A549 treated with dexamethasone at 1 μM for 4 hours (cell line): ENCODE measurements around the gene SNAPC4. TPM values are rescaled to one million over a fixed set of nuclear protein-coding genes. Genes with fewer than 3 reads are reported as not detected.

Experiments used
- total RNA-seq: library from RNA; stranded (reverse); fragments of 200-300 nt; extraction: Qiagen RNA extraction; gene quantifications from 5 replicates; pipeline ENCODE4 v1.2.3, GENCODE V29; 2022

SNAPC4 gene, protein sequence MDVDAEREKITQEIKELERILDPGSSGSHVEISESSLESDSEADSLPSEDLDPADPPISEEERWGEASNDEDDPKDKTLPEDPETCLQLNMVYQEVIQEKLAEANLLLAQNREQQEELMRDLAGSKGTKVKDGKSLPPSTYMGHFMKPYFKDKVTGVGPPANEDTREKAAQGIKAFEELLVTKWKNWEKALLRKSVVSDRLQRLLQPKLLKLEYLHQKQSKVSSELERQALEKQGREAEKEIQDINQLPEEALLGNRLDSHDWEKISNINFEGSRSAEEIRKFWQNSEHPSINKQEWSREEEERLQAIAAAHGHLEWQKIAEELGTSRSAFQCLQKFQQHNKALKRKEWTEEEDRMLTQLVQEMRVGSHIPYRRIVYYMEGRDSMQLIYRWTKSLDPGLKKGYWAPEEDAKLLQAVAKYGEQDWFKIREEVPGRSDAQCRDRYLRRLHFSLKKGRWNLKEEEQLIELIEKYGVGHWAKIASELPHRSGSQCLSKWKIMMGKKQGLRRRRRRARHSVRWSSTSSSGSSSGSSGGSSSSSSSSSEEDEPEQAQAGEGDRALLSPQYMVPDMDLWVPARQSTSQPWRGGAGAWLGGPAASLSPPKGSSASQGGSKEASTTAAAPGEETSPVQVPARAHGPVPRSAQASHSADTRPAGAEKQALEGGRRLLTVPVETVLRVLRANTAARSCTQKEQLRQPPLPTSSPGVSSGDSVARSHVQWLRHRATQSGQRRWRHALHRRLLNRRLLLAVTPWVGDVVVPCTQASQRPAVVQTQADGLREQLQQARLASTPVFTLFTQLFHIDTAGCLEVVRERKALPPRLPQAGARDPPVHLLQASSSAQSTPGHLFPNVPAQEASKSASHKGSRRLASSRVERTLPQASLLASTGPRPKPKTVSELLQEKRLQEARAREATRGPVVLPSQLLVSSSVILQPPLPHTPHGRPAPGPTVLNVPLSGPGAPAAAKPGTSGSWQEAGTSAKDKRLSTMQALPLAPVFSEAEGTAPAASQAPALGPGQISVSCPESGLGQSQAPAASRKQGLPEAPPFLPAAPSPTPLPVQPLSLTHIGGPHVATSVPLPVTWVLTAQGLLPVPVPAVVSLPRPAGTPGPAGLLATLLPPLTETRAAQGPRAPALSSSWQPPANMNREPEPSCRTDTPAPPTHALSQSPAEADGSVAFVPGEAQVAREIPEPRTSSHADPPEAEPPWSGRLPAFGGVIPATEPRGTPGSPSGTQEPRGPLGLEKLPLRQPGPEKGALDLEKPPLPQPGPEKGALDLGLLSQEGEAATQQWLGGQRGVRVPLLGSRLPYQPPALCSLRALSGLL (N-terminal part only)
- 8.3 to 13.0 TPM (median 11.6 TPM) in 5 replicates for total RNA-seq

DNA sequence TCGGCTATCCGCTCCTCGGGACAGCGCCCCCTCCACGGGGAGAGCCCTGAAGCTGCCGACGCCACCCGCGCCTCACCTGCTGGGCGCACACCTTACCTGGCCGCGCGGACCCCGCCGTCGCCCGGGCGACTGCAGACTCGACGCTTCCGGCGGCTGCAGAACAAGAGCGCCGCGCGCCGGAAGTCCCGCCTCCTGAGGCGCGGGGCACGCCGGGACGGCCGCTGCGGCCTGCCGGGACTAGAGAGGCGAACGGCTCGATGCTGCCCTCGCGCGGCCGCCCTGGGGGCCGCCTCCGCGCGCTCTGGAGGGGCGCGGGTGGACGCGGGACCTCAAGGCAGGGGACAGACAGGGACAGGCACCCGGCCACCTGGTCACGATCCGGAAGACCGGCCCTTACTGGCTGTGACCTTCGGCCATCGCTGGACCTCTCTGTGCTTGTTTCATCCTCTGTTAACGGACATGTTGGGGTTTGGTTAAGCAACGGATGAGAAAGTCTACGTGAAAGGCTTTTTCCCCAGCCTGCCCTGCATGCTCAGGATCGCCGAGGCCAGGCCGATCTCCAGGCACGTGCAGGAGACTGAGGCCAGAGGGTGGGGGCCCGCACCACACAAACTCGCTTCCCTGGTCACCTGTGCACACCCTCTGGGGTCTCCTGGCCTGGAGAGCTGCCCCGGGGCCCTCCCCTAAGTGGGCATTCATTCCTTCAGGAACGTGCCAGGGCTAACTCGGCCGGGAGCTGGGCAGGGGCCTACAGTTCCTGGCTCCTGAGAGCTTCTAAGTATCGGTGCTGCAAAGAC is at the start of gene SNAPC4:
SNAPC4 (minus strand) TSS at position 133 of the 797 bp plus-strand sequence. CDS start 1,742 bp downstream, outside the sequence.

DNA sequence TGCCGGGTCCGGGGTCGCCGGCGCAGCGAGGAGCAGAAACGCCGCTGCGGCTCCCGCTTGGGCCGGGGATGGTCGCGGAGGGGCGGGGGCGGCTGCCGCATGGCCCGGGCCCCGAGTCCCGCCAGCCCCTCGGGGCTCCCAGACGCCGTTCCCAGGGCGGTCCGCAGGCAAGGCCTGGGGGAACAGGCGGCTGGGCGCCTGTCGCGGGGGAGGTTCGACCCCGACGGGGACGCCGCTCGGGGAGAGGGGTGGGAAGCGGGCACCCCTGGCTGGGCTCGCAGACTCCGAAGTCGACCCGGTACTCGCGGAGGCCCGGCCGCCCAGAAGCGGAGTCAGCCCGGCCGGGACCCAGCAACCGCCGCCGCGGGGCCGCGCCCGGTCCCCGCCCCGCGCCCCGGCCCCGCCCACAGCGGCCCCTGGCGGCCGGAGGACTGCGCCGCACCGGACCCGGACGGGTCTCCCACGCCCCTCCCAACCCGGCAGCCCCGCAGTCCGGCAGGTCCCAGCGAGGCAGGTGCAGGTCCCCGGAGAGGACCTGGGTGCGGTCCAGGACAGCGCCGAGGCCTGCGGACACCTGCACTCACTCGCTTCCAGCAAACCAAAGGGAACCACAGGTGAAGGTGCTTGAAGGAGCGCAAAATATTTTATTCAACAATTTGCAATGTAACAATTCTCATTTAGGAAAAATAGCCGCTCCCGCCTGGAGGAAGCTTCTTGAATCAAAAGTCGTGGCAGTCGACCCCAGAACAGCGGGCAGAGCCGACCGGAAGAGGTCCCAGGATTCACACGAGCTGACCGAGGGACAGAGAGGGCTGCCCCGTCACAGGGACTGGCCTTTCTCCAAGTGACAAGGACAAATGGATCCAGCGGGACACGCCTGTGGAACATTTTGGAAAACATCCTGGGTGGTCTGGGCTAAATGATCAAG is 39.8 kb upstream of the SNAPC4 start, which contains the start of gene INPP5E:
INPP5E (minus strand) TSS at position 365 of the 928 bp plus-strand sequence. CDS start 426 bp downstream, outside the sequence.

DNA sequence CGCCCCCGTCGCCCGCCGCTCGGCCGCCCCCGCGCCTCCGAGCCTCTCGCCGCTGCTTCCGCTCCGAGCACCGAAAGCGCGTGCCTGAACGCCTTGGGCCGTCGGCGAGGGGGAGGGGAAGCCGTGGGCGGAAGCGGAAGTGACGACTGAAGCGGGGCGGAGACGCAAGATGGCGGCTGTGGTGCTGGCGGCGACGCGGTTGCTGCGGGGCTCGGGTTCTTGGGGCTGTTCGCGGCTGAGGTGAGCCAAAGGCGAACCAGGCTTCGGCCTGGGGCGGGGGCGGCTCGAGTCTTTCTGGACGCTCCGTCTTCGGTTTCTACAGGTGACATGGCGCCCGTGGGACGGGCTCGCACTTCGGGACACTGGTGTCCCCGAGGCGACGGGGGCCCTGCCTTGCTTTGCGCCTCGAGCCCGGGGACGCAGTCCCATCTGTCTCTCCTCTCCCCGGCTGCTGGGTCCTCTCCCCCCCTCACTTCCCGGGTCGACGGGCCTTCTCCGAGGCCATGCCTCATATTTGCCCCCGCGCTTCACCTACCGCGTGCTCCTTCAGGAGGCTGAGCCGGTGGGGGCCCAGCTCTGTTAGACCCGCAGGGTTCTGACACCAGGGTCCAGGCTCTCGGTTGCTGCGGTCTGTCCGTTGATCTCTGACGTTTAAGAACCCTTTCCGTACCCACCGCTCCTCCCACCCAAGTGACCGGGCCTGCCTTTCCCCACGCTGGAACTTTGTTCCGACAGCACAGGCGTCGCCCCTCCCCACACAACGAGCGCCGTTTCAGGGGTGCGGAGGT is 10.7 kb upstream of the SNAPC4 start, which contains the start of the genes ENTR1 and PMPCA:
ENTR1 (minus strand) TSS at position 115 of the 788 bp plus-strand sequence. CDS start 217 bp downstream, outside the sequence.
PMPCA (plus strand) TSS at position 159 of the 788 bp plus-strand sequence; CDS start at position 170, 11 bp downstream.

DNA sequence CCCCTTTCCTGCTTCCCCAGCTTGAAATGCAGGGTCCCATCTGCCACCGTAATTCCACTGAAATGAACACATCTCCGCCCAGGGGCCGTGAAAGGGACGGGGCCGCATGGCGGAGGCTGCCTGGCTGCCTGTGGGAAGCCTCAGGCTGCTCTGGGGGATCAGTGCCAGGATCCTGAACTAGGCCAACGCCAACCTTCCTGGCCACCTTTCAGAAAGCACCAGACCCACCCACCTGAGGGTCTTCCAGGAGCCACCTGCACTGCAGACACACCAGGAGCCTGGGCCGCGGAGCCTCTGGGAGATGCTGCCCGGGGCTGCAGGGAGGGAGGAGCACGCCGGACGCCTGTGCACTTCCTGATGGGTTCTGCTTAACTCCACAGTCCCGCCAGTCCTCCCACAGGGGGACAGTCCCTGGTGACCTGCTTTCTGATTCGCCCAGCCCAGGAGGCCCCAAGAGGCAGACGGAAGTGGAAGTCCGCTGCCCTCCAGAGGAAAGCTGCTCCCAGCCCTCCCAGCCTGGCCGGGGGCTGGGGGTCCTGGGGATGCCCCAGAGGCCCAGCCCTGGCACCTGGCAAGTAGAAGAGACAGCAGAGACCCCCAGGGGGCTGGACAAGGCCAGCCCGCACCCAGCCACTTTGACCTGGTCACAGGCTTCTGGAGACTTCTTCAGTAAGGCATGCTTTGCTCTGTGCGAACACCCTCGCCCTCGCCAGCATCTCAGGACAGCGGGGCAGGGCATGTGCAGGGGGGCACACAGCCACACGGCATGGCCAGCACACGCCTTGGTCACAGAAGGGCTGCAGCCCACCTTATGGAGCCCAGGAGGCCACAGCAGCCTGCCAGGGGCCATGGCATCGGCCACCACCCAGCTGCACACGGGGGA is 26.4 kb downstream of the SNAPC4 start, which contains the start of gene CARD9:
CARD9 (minus strand) TSS at position 370 of the 883 bp plus-strand sequence. CDS start 1,591 bp downstream, outside the sequence.

DNA sequence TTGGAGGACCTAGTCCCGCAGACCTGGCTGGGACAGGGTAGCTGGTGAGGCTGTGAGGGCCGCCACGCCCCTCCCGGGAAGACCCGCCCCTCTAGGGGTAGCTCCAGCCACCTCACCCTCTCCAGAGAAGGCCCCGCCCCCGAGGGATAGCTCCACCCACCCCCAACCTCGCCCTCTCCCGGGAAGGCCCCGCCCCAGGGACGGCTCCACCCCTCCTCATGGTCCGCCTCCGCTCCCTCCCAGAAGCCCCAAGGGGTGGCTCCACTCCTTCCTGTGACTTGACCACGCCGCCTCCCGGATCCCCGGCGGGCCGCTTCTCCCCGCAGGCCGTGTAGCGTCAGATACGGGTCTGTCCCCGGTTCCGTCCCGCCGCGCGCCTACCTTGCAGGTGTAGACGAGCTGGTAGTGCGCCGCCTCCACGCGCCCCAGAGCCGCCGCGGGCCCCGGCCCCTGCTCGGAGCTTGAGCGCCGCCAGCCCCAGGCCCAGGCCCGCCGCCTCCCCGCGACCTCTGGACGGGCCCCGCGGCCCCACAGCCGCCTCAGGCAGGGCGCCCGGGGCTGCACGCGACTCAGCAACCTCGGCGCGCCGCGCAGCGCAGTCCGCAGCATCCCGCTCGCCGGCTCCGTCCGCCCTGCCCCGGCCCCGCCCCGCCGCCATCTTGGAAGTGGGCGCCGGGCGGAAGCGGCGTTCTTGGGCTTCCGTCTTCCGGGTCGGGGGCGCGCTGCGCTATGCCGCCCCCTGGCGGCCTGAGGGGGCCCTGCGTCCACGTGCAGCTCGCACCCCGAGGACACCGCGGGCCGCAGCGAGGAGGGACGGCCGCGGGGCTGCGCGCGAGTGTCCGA is 36.6 kb downstream of the SNAPC4 start, which contains the start of gene DNLZ:
DNLZ (minus strand) TSS at position 639 of the 843 bp plus-strand sequence; CDS start at position 609, 30 bp downstream.

Other genes with a start within 250 kb of the SNAPC4 start
- 0.05 to 0.13 TPM (median 0.11 TPM) in 5 replicates for gene LHX3, start 195.0 kb downstream of the SNAPC4 start, total RNA-seq
- gene QSOX2, start 154.4 kb downstream of the SNAPC4 start, total RNA-seq: 21.5 to 28.5 TPM (median 26.5 TPM) in 5 replicates
- 0.01 TPM in 2 of 5 replicates, not detected in the others for gene CCDC187, start 96.1 kb downstream of the SNAPC4 start, total RNA-seq
- 8.7 to 15.4 TPM (median 13.6 TPM) in 5 replicates for gene GPSM1, start 72.6 kb downstream of the SNAPC4 start, total RNA-seq
- 22.8 to 34.8 TPM (median 31.4 TPM) in 5 replicates for gene DNLZ, start 36.4 kb downstream of the SNAPC4 start, total RNA-seq
- 0.34 to 1.9 TPM (median 0.99 TPM) in 5 replicates for gene CARD9, start 26.5 kb downstream of the SNAPC4 start, total RNA-seq
- gene ENTR1, start 10.4 kb upstream of the SNAPC4 start, total RNA-seq: 54.6 to 74.1 TPM (median 66.9 TPM) in 5 replicates
- 74.1 to 88.5 TPM (median 86.2 TPM) in 5 replicates for gene PMPCA, start 10.5 kb upstream of the SNAPC4 start, total RNA-seq
- gene INPP5E, start 39.7 kb upstream of the SNAPC4 start, total RNA-seq: 11.2 to 21.3 TPM (median 18.1 TPM) in 5 replicates
- gene SEC16A, start 82.9 kb upstream of the SNAPC4 start, total RNA-seq: 44.7 to 63.5 TPM (median 63.0 TPM) in 5 replicates
- gene NOTCH1, start 145.9 kb upstream of the SNAPC4 start, total RNA-seq: 6.5 to 13.7 TPM (median 13.2 TPM) in 5 replicates